K562 treated with DMSO at 1 percent for 12 hours (cell line): ENCODE measurements around the gene ANXA10. TPM values are rescaled to one million over a fixed set of nuclear protein-coding genes. Genes with fewer than 3 reads are reported as not detected.

Source experiments
- total RNA-seq: library from RNA; unstranded; fragments of 300-600 nt; gene quantifications from 2 replicates; pipeline ENCODE4 v1.2.3, GENCODE V29; 2022; ENCODE audit not compliant: insufficient read depth

ANXA10 gene
- total RNA-seq, result not detected in 2 replicates

GRCh38 chr4:168092176-168092712 lies at the start of gene ANXA10:
TSS of gene ANXA10 (plus strand) at chr4:168092537. CDS start at chr4:168092701, 164 bp downstream.

Other genes with a start within 250 kb of the ANXA10 start
- 0.24 and 1.0 TPM in 2 replicates for gene DDX60, start 226.2 kb downstream of the ANXA10 start, total RNA-seq